ENCODE measurements around the gene KCNMB3. TPM values are rescaled to one million over a fixed set of nuclear protein-coding genes. Genes with fewer than 3 reads are reported as not detected.

KCNMB3 gene
- total RNA-seq (1 to 10 TPM; 1.6 to 2.8 TPM), polyA plus RNA-seq (1 to 10 TPM in 1 of 2 donors, under 1 TPM in 1; 0.44 to 3.1 TPM)

GRCh38 chr3:179250803-179251476 lies at the start of gene KCNMB3:
Gene KCNMB3, minus strand, starts transcription at chr3:179251114. Its CDS starts 124 bp downstream, at chr3:179250990.
- no peaks in the 10 kb centered on the region for H3K27me3 ChIP-seq (ENCODE audit: control insufficient read depth in 4 of 4, insufficient read depth in 4 of 4, low read length in 3 of 4)
- TF ChIP-seq TAF1 (conservative IDR thresholded peaks at IDR 0.05), result no peak
- TF ChIP-seq SP1 (IDR thresholded peaks at IDR 0.05), result peak; percentile 64
- TF ChIP-seq ZBTB33 (IDR thresholded peaks at IDR 0.05), result no peak
- TF ChIP-seq FOXA2 (IDR thresholded peaks at IDR 0.05), result peak; percentile 90
- TF ChIP-seq FOXA1 (IDR thresholded peaks at IDR 0.05), result peak; percentile 84
- TF ChIP-seq GABPA (IDR thresholded peaks at IDR 0.05 in 1 of 2, conservative IDR thresholded peaks at IDR 0.05 in 1 of 2), result no peak
- peak in 1 of 2 donors; percentile 11 for TF ChIP-seq RAD21 (IDR thresholded peaks at IDR 0.05)
- TF ChIP-seq JUND (IDR thresholded peaks at IDR 0.05), result peak in 1 of 2 donors; percentile 93
- TF ChIP-seq HNF4G (IDR thresholded peaks at IDR 0.05), result no peak
- no peak for TF ChIP-seq MAX (IDR thresholded peaks at IDR 0.05)
- TF ChIP-seq CTCF (IDR thresholded peaks at IDR 0.05; ENCODE audit: low read depth, low read length, missing input control), result no peak
- peak; percentile 17 for TF ChIP-seq YY1 (IDR thresholded peaks at IDR 0.05)
- peak; percentile 34 to 63 for TF ChIP-seq HNF4A (conservative IDR thresholded peaks at IDR 0.05)
- peak; percentile 86 for TF ChIP-seq ATF3 (IDR thresholded peaks at IDR 0.05)
- TF ChIP-seq RXRA (IDR thresholded peaks at IDR 0.05), result no peak
- no peak for TF ChIP-seq EGR1 (IDR thresholded peaks at IDR 0.05; ENCODE audit: low read depth in 2 of 2)
- TF ChIP-seq REST (IDR thresholded peaks at IDR 0.05), result no peak
- no peak for TF ChIP-seq NR2F2 (IDR thresholded peaks at IDR 0.05)
- no peak within 1 kb of the TSS for H3K4me3 ChIP-seq (ENCODE audit: low read depth in 1 of 3, low read length in 3 of 3)
- 53% methylated on average over 6 of the region's 6 CpGs for WGBS
- DNase-seq (ENCODE audit: low spot score), result no peak
- no peaks in the 10 kb centered on the region for H3K36me3 ChIP-seq (ENCODE audit: control insufficient read depth in 4 of 4, insufficient read depth in 3 of 4, low read depth in 1 of 4, low read length in 3 of 4)
- H3K9ac ChIP-seq (ENCODE audit: low read depth in 1 of 2, low read length in 2 of 2), result no peak within 1 kb of the TSS
- H3K27ac ChIP-seq (ENCODE audit: low read depth in 1 of 2, low read length in 2 of 2), result peak within 1 kb of the TSS in 1 of 2 donors; percentile 42
- H3K4me1 ChIP-seq (ENCODE audit: control insufficient read depth in 4 of 4, insufficient read depth in 4 of 4, low read length in 3 of 4), result peaks cover 0 to 10% (median 5%) of the 10 kb centered on the region in 4 donors
- no peaks in the 10 kb centered on the region for H3K9me3 ChIP-seq (ENCODE audit: control insufficient read depth in 4 of 4, low read length in 3 of 4)

All from liver (tissue), 9 donors.